ENCODE data around the gene VOPP1. TPM values are rescaled to one million over a fixed set of nuclear protein-coding genes. Genes with fewer than 3 reads are reported as not detected.

The VOPP1 gene
- total and polyA plus RNA-seq, 2 donors (not counting 3 experiments of a cell fraction or from before 2014, with no cell fraction given), result 85.6 to 154 TPM

DNA sequence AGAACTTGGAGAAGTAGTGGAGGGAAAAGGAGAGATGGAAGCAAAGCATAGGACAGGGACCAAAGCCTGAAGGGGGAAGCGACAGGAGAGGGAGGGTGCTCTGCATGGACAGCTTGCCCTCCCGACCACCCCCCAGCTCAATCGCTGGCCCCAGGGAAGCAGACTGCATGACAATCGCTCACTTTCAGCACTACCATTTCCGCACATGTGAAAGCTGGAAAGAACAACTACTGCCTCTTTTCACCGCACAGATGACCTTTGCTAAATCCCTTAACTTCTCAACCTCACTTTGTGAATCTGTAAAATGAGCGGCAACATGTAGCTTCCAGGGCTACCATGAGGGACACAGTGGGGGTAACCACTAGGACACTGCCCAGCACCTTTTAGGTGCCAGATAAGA lies 17.1 kb downstream of the VOPP1 start:
- Histone ChIP-seq H3K4me3 (replicated peaks in 1 of 3; ENCODE audit: insufficient read depth in 1 of 3, low read depth in 1 of 3, low read length in 3 of 3) (no peak overlapping the region), H3K79me2 (ENCODE audit: control insufficient read depth, insufficient read depth, low read length) (peaks cover 94% of the 10 kb centered on the region), H3K27ac (ENCODE audit: insufficient read depth, low read depth, low read length) (no peak overlapping the region), H4K20me1 (replicated peaks; ENCODE audit: control insufficient read depth, extremely low read depth, insufficient read depth, low read length) (peaks cover 12% of the 10 kb centered on the region), H3K4me2 (ENCODE audit: insufficient read depth, low read length) (no peak overlapping the region), H2AFZ (ENCODE audit: low read depth, low read length) (no peak overlapping the region), H3K9me3 (replicated peaks; ENCODE audit: control insufficient read depth, insufficient read depth, low read length) (no peaks in the 10 kb centered on the region), H3K36me3 (ENCODE audit: control insufficient read depth in 2 of 2, extremely low read depth in 1 of 2, insufficient read depth in 2 of 2, low read length in 2 of 2) (peaks cover 4 to 7% of the 10 kb centered on the region in 2 experiments), H3K4me1 (ENCODE audit: control insufficient read depth, extremely low read depth, insufficient read depth, low read length) (peaks cover 43% of the 10 kb centered on the region), H3K9ac (replicated peaks; ENCODE audit: extremely low read depth, insufficient read depth, low read length) (no peak overlapping the region), H3K9me1 (replicated peaks; ENCODE audit: control insufficient read depth, extremely low read depth, insufficient read depth, low read length) (no peaks in the 10 kb centered on the region), H3K27me3 (ENCODE audit: control insufficient read depth in 2 of 2, insufficient read depth in 2 of 2, low read length in 2 of 2) (no peaks in the 10 kb centered on the region)
- CTCF ChIA-PET, result interaction anchor here (2.0 kb wide), 2 partner anchors 9 to 13 kb away, joined by 8 to 13 read pairs; no protein-coding TSS in a partner anchor
- DNase-seq (ENCODE audit: low read depth, low spot score), result no peak
- no peak for FAIRE-seq
- TF ChIP-seq GATA2 (IDR thresholded peaks at IDR 0.05; ENCODE audit: insufficient read depth, insufficient read length, low read depth, low read length) (no peak), EZH2 (IDR thresholded peaks at IDR 0.05; ENCODE audit: borderline replicate concordance, low read depth, low read length, severe bottlenecking) (no peak)
- POLR2A ChIA-PET, result no interaction called here
- intact Hi-C loops (cut with micrococcal nuclease), result no loop called here
- dilution Hi-C loops (cut with MboI; ENCODE audit: extremely low pct_ligation_motif_present, low sequenced_read_pairs), result no loop called here
- no TSS peak for BruUV-seq (replicated peaks)

GRCh38 chr7:55554038-55554437 lies 18.3 kb downstream of the VOPP1 start:
- DNase-seq (ENCODE audit: low read depth, low spot score), result peak; percentile 44
- TF ChIP-seq POLR2AphosphoS5 (IDR thresholded peaks at IDR 0.05; ENCODE audit: insufficient read depth, low read depth, low read length) (no peak), EZH2 (IDR thresholded peaks at IDR 0.05; ENCODE audit: borderline replicate concordance, low read depth, low read length, severe bottlenecking) (no peak), POLR2A (IDR thresholded peaks at IDR 0.05; ENCODE audit: low read depth, low read length) (no peak), MYC (IDR thresholded peaks at IDR 0.05; ENCODE audit: low read depth, low read length) (no peak), GATA2 (IDR thresholded peaks at IDR 0.05; ENCODE audit: insufficient read depth, insufficient read length, low read depth, low read length) (no peak), JUN (IDR thresholded peaks at IDR 0.05; ENCODE audit: borderline replicate concordance, insufficient read depth, insufficient read length, low read depth) (no peak), FOS (IDR thresholded peaks at IDR 0.05; ENCODE audit: borderline replicate concordance, insufficient read depth, low read length) (no peak), MAX (IDR thresholded peaks at IDR 0.05; ENCODE audit: insufficient read depth, insufficient read length) (no peak)
- TF ChIP-seq, protein P1, sequence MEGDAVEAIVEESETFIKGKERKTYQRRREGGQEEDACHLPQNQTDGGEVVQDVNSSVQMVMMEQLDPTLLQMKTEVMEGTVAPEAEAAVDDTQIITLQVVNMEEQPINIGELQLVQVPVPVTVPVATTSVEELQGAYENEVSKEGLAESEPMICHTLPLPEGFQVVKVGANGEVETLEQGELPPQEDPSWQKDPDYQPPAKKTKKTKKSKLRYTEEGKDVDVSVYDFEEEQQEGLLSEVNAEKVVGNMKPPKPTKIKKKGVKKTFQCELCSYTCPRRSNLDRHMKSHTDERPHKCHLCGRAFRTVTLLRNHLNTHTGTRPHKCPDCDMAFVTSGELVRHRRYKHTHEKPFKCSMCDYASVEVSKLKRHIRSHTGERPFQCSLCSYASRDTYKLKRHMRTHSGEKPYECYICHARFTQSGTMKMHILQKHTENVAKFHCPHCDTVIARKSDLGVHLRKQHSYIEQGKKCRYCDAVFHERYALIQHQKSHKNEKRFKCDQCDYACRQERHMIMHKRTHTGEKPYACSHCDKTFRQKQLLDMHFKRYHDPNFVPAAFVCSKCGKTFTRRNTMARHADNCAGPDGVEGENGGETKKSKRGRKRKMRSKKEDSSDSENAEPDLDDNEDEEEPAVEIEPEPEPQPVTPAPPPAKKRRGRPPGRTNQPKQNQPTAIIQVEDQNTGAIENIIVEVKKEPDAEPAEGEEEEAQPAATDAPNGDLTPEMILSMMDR (IDR thresholded peaks at IDR 0.05; ENCODE audit: extremely low read depth in 1 of 2, insufficient read depth in 1 of 2, low read depth in 1 of 2, low read length in 2 of 2), result no peak
- Histone ChIP-seq H3K4me2 (ENCODE audit: insufficient read depth, low read length) (peak overlapping the region; percentile 2), H3K79me2 (ENCODE audit: control insufficient read depth, insufficient read depth, low read length) (peaks cover 94% of the 10 kb centered on the region), H3K36me3 (ENCODE audit: control insufficient read depth in 2 of 2, extremely low read depth in 1 of 2, insufficient read depth in 2 of 2, low read length in 2 of 2) (peaks cover 4 to 7% of the 10 kb centered on the region in 2 experiments), H3K27me3 (ENCODE audit: control insufficient read depth in 2 of 2, insufficient read depth in 2 of 2, low read length in 2 of 2) (no peaks in the 10 kb centered on the region), H3K27ac (ENCODE audit: insufficient read depth, low read depth, low read length) (peak overlapping the region; percentile 82), H3K9ac (replicated peaks; ENCODE audit: extremely low read depth, insufficient read depth, low read length) (no peak overlapping the region), H3K4me3 (replicated peaks in 1 of 3; ENCODE audit: insufficient read depth in 1 of 3, low read depth in 1 of 3, low read length in 3 of 3) (no peak overlapping the region), H2AFZ (ENCODE audit: low read depth, low read length) (no peak overlapping the region), H3K9me3 (replicated peaks; ENCODE audit: control insufficient read depth, insufficient read depth, low read length) (no peaks in the 10 kb centered on the region), H4K20me1 (replicated peaks; ENCODE audit: control insufficient read depth, extremely low read depth, insufficient read depth, low read length) (peaks cover 8% of the 10 kb centered on the region), H3K9me1 (replicated peaks; ENCODE audit: control insufficient read depth, extremely low read depth, insufficient read depth, low read length) (no peaks in the 10 kb centered on the region), H3K4me1 (ENCODE audit: control insufficient read depth, extremely low read depth, insufficient read depth, low read length) (peaks cover 51% of the 10 kb centered on the region)
- CTCF ChIA-PET, result interaction anchor here (1.4 to 2.7 kb wide), 6 partner anchors 10 to 40 kb away, joined by 3 to 10 read pairs (median 6); no protein-coding TSS in a partner anchor
- BruUV-seq (replicated peaks), result no TSS peak
- intact Hi-C loops (cut with micrococcal nuclease), result loop anchor here (5.0 kb wide), 1 partner anchor 187 kb away; the partner anchor contains the start of gene LANCL2
- dilution Hi-C loops (cut with MboI; ENCODE audit: extremely low pct_ligation_motif_present, low sequenced_read_pairs), result no loop called here
- FAIRE-seq, result no peak
- POLR2A ChIA-PET, result interaction anchor here (0.6 kb wide), 1 partner anchor 414 kb away, joined by 4 read pairs; no protein-coding TSS in a partner anchor
